HepG2 (cell line): ENCODE results near the gene RBL1. TPM values are rescaled to one million over a fixed set of nuclear protein-coding genes. Genes with fewer than 3 reads are reported as not detected.

Experiments
- ADNP ChIP-seq: sonication (generic); formaldehyde crosslinking; IDR thresholded peaks from 2 replicates; pipeline ENCODE4 v1.4.0; 2020; ENCODE audit warnings: missing genetic modification reagents
- AGO2 ChIP-seq: fragments of 200-400 bp; formaldehyde crosslinking; optimal IDR thresholded peaks from 2 replicates; pipeline ENCODE3; 2017; ENCODE audit warnings: mild to moderate bottlenecking, low read depth, low read length, moderate library complexity
- GPN1 ChIP-seq: sonication (generic); formaldehyde crosslinking; IDR thresholded peaks from 2 replicates; pipeline ENCODE4 v1.5.1; 2020; ENCODE audit warnings: missing genetic modification reagents, borderline replicate concordance
- HMG20A ChIP-seq: IDR thresholded peaks from 2 replicates; pipeline ENCODE4 v1.6.1; 2016; ENCODE audit warnings: borderline replicate concordance
- HNRNPL ChIP-seq: fragments of 200-400 bp; formaldehyde crosslinking; IDR thresholded peaks from 2 replicates; pipeline ENCODE4 v1.6.1; 2017; ENCODE audit warnings: mild to moderate bottlenecking, low read depth, low read length
- MTA3 ChIP-seq: sonication (generic); formaldehyde crosslinking; IDR thresholded peaks from 2 replicates; pipeline ENCODE4 v1.4.0; 2020; ENCODE audit warnings: missing genetic modification reagents
- NONO ChIP-seq, 2 experiments: fragments of 450-650 bp in 1 of 2; sonication (generic) in 1 of 2; formaldehyde crosslinking in 1 of 2; IDR thresholded peaks in 1 of 2; conservative IDR thresholded peaks in 1 of 2; 2 replicates each; pipeline versions ENCODE4 v1.6.1 to v1.8.0; 2017 to 2022; ENCODE audit warnings: mild to moderate bottlenecking in 1 of 2, missing genetic modification reagents in 1 of 2, moderate library complexity in 1 of 2
- PPARG ChIP-seq: conservative IDR thresholded peaks from 2 replicates; pipeline ENCODE4 v1.6.1; 2016; ENCODE audit warnings: missing biosample characterization, missing genetic modification reagents
- PTBP1 ChIP-seq: fragments of 200-400 bp; formaldehyde crosslinking; IDR thresholded peaks from 2 replicates; pipeline ENCODE4 v1.6.1; 2018; ENCODE audit warnings: low read length, low read depth; ENCODE audit not compliant: poor library complexity, severe bottlenecking
- RNF2 ChIP-seq: fragments of 450-650 bp; conservative IDR thresholded peaks from 2 replicates; pipeline ENCODE4 v1.6.1; 2016; ENCODE audit warnings: low read depth
- TCF7 ChIP-seq: sonication (generic); IDR thresholded peaks from 2 replicates; pipeline ENCODE4 v1.6.1; 2016; ENCODE audit warnings: antibody characterized with exemption, low read depth
- ZFYVE20 ChIP-seq: sonication (generic); formaldehyde crosslinking; IDR thresholded peaks from 2 replicates; pipeline ENCODE4 v1.8.0; 2023; ENCODE audit warnings: low read depth, mild to moderate bottlenecking, moderate library complexity, missing genetic modification reagents, borderline replicate concordance
- ZMAT3 ChIP-seq: sonication (generic); formaldehyde crosslinking; conservative IDR thresholded peaks from 2 replicates; pipeline ENCODE4 v1.7.0; 2021; ENCODE audit warnings: missing genetic modification reagents
- ZNF263 ChIP-seq: sonication (generic); formaldehyde crosslinking; IDR thresholded peaks from 2 replicates; pipeline ENCODE4 v1.4.0; 2020; ENCODE audit warnings: missing genetic modification reagents
- ZNF570 ChIP-seq: sonication (generic); formaldehyde crosslinking; IDR thresholded peaks from 2 replicates; pipeline ENCODE4 v1.4.0; 2020; ENCODE audit warnings: mild to moderate bottlenecking, missing genetic modification reagents, borderline replicate concordance
- polyA plus RNA-seq, 8 experiments: library from polyadenylated mRNA; depleted of rRNA in 3 of 8; stranded (reverse) in 7 of 8; unstranded in 1 of 8; fragments of >200 nt; fragmentation: Illumina TruSeq in 4 of 8; extraction: Trizol in 4 of 8; gene quantifications; 2 replicates each; pipeline versions ENCODE4 v1.2.1 to v1.2.3, GENCODE V29; 2011 to 2016; ENCODE audit warnings: low read depth in 4 of 8, missing spikeins in 1 of 8, mixed read lengths in 1 of 8; ENCODE audit not compliant: insufficient read depth in 1 of 8
- total RNA-seq, 5 experiments: library from RNA; depleted of rRNA; stranded (reverse); fragments of >200 nt; fragmentation: Illumina TruSeq; extraction: Trizol; gene quantifications; 2 replicates each; pipeline ENCODE4 v1.2.3, GENCODE V29; 2016; ENCODE audit warnings: low read depth in 1 of 5
- TF ChIP-seq, protein P1 (sequence below), 2 experiments: sonication (generic) in 1 of 2; formaldehyde crosslinking in 1 of 2; IDR thresholded peaks; 2 replicates each; pipeline versions ENCODE4 v1.6.1 to v1.9.0; 2014 to 2022; ENCODE audit warnings: antibody characterized with exemption in 1 of 2, borderline replicate concordance in 1 of 2, inconsistent platforms in 1 of 2, low read depth in 1 of 2, missing genetic modification reagents in 1 of 2
- TF ChIP-seq, protein P2 (sequence below): IDR thresholded peaks from 2 replicates; pipeline ENCODE4 v1.6.1; 2016; ENCODE audit warnings: low read depth, borderline replicate concordance
- TF ChIP-seq, protein P3 (sequence below): sonication (generic); formaldehyde crosslinking; IDR thresholded peaks from 2 replicates; pipeline ENCODE4 v1.8.0; 2022; ENCODE audit warnings: mild to moderate bottlenecking, missing genetic modification reagents, borderline replicate concordance
- TF ChIP-seq, protein P4 (sequence below): sonication (generic); formaldehyde crosslinking; conservative IDR thresholded peaks from 2 replicates; pipeline ENCODE4 v1.8.1; 2023; ENCODE audit warnings: missing genetic modification reagents

Gene RBL1
- total and polyA plus RNA-seq, 2 of the 13 experiments (the other 11 are each of a cell fraction or from before 2014, with no cell fraction given), result 6.0 to 27.5 TPM

DNA sequence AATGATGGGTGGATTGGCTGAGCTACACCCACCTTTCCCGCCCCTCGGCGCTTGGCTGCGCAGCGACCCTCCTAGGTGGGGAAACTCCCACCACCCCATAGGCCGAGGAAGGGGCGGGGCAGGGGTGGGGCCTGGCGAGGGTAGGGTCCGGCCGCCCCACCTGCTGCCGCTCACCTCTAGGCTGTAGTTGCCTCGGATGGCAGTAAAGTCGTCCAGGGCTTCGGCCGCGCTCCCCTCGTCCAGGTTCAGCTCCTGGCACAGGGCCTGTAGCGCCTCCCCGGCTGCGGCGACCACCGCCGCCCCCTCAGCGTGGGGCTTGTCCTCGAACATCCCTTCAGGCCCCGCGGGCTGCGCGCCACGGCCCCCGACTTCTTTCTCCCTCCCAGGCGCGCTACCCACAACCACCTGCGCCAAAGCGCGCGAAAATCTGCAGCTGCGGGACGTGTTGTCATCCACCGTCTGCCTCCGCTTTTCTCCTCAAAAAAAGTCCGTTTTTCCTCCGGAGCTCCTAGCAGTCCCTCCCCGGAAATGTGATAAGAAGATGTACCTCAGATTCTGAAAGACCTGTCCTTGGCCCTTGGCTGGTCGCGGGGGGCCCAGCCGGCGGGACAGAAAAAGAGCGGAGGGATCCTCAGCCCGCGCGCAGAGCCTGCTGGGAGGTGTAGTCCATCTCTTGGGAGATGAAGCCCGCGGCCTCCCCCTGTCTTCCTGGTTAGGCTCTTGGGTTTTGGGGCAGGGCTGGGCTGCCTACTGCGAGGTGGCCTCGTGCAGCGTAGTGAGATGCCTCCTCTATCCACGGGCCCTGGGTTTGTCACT is at the start of gene RBL1 (continued):
- TF ChIP-seq, protein P1, sequence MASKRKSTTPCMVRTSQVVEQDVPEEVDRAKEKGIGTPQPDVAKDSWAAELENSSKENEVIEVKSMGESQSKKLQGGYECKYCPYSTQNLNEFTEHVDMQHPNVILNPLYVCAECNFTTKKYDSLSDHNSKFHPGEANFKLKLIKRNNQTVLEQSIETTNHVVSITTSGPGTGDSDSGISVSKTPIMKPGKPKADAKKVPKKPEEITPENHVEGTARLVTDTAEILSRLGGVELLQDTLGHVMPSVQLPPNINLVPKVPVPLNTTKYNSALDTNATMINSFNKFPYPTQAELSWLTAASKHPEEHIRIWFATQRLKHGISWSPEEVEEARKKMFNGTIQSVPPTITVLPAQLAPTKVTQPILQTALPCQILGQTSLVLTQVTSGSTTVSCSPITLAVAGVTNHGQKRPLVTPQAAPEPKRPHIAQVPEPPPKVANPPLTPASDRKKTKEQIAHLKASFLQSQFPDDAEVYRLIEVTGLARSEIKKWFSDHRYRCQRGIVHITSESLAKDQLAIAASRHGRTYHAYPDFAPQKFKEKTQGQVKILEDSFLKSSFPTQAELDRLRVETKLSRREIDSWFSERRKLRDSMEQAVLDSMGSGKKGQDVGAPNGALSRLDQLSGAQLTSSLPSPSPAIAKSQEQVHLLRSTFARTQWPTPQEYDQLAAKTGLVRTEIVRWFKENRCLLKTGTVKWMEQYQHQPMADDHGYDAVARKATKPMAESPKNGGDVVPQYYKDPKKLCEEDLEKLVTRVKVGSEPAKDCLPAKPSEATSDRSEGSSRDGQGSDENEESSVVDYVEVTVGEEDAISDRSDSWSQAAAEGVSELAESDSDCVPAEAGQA (IDR thresholded peaks at IDR 0.05; ENCODE audit: low read depth), result peak; percentile 55
- TF ChIP-seq, protein P1 (CRISPR knock-in tag; IDR thresholded peaks at IDR 0.05; ENCODE audit: borderline replicate concordance), result peak; percentile 93; the same call in 1 of the 2 replicates
- TF ChIP-seq ZNF570 (CRISPR knock-in tag) (peak; percentile 95), AGO2 (peak; percentile 96), RNF2 (peak; percentile 99), PPARG (CRISPR knock-in tag) (peak; percentile 79), ZFYVE20 (CRISPR knock-in tag) (peak; percentile 94; the same call in 1 of the 2 replicates), TCF7 (peak; percentile 15; the same call in 1 of the 2 replicates), PTBP1 (peak; percentile 99), NONO (IDR thresholded peaks at IDR 0.05) (no peak), NONO (CRISPR knock-in tag; conservative IDR thresholded peaks at IDR 0.05) (peak; percentile 99), ZMAT3 (peak; percentile 79), MTA3 (0 out of 2 replicates have a peak, but pooled peaks have one; percentile 15), ZNF263 (peak; percentile 82), GPN1 (CRISPR knock-in tag) (peak; percentile 93), ADNP (CRISPR knock-in tag) (no peak), HMG20A (no peak; the same call in 1 of the 2 replicates), HNRNPL (peak; percentile 71; the same call in 1 of the 2 replicates)
- TF ChIP-seq, protein P2, sequence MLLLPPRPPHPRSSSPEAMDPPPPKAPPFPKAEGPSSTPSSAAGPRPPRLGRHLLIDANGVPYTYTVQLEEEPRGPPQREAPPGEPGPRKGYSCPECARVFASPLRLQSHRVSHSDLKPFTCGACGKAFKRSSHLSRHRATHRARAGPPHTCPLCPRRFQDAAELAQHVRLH (CRISPR knock-in tag), result peak; percentile 53; the same call in 1 of the 2 replicates
- TF ChIP-seq, protein P3, sequence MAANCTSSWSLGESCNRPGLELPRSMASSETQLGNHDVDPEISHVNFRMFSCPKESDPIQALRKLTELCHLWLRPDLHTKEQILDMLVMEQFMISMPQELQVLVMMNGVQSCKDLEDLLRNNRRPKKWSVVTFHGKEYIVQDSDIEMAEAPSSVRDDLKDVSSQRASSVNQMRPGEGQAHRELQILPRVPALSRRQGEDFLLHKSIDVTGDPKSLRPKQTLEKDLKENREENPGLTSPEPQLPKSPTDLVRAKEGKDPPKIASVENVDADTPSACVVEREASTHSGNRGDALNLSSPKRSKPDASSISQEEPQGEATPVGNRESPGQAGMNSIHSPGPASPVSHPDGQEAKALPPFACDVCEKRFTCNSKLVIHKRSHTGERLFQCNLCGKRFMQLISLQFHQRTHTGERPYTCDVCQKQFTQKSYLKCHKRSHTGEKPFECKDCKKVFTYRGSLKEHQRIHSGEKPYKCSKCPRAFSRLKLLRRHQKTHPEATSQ (CRISPR knock-in tag), result peak; percentile 93
- TF ChIP-seq, protein P4, sequence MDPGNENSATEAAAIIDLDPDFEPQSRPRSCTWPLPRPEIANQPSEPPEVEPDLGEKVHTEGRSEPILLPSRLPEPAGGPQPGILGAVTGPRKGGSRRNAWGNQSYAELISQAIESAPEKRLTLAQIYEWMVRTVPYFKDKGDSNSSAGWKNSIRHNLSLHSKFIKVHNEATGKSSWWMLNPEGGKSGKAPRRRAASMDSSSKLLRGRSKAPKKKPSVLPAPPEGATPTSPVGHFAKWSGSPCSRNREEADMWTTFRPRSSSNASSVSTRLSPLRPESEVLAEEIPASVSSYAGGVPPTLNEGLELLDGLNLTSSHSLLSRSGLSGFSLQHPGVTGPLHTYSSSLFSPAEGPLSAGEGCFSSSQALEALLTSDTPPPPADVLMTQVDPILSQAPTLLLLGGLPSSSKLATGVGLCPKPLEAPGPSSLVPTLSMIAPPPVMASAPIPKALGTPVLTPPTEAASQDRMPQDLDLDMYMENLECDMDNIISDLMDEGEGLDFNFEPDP, result peak; percentile 95; the same call in 1 of the 2 replicates
